Sigmoid colon (tissue), 4 donors: ENCODE measurements around the gene LAMB1.

Experiments
- CTCF ChIP-seq, 4 experiments: fragments of 450-650 bp in 3 of 4; fragments of 200-600 bp in 1 of 4; IDR thresholded peaks; one replicate each; pipeline ENCODE4 v1.5.1; 2016 to 2019; ENCODE audit warnings: antibody characterized with exemption in 4 of 4, mild to moderate bottlenecking in 3 of 4, moderate library complexity in 2 of 4
- EP300 ChIP-seq, 4 donors: sonication (generic); formaldehyde crosslinking; IDR thresholded peaks; one replicate each; pipeline ENCODE4 v1.6.1; 2017; ENCODE audit warnings: antibody characterized with exemption in 4 of 4
- POLR2A ChIP-seq, 2 donors: fragments of 450-650 bp; IDR thresholded peaks; one replicate each; pipeline ENCODE4 v1.6.1; 2016; ENCODE audit warnings: antibody characterized with exemption in 2 of 2, mild to moderate bottlenecking in 2 of 2, moderate library complexity in 2 of 2
- POLR2AphosphoS5 ChIP-seq, 4 donors: sonication (generic); formaldehyde crosslinking; IDR thresholded peaks; one replicate each; pipeline ENCODE4 v1.6.1; 2017; ENCODE audit warnings: antibody characterized with exemption in 4 of 4

GRCh38 chr7:107914831-107915230 lies 88.1 kb downstream of the LAMB1 start:
- no peak for TF ChIP-seq POLR2AphosphoS5 (IDR thresholded peaks at IDR 0.05)
- no peak for TF ChIP-seq CTCF (IDR thresholded peaks at IDR 0.05)
- TF ChIP-seq POLR2A (IDR thresholded peaks at IDR 0.05): no peak
- no peak for TF ChIP-seq EP300 (IDR thresholded peaks at IDR 0.05)
